Type B pancreatic cell (in vitro differentiated cells): ENCODE measurements around the gene EXOC4. TPM values are rescaled to one million over a fixed set of nuclear protein-coding genes. Genes with fewer than 3 reads are reported as not detected.

ENCODE experiments used
- DNase-seq: peaks from one replicate; pipeline ENCODE4 v3.0.0; 2021; ENCODE audit warnings: mixed read lengths; ENCODE audit not compliant: unreplicated experiment; ENCODE audit errors: extremely low spot score
- H3K27ac Mint-ChIP-seq: 2 replicates; pipeline ENCODE4 v1.8.0; 2021; ENCODE audit warnings: mild to moderate bottlenecking, mixed read lengths
- H3K27me3 Mint-ChIP-seq: 2 replicates; pipeline ENCODE4 v1.8.0; 2021; ENCODE audit warnings: mixed read lengths
- H3K36me3 Mint-ChIP-seq: 2 replicates; pipeline ENCODE4 v1.8.0; 2021; ENCODE audit warnings: mixed read lengths
- H3K4me1 Mint-ChIP-seq: one replicate; pipeline ENCODE4 v1.8.0; 2021; ENCODE audit warnings: mixed read lengths; ENCODE audit not compliant: unreplicated experiment
- H3K4me3 Mint-ChIP-seq: 2 replicates; pipeline ENCODE4 v1.8.0; 2021; ENCODE audit warnings: mild to moderate bottlenecking, mixed read lengths
- H3K9me3 Mint-ChIP-seq: 2 replicates; pipeline ENCODE4 v1.8.0; 2021; ENCODE audit warnings: mixed read lengths
- CTCF ChIP-seq: fragments of 200-600 bp; sonication (generic); conservative IDR thresholded peaks from 2 replicates; pipeline ENCODE4 v1.5.0; 2021; ENCODE audit warnings: antibody characterized with exemption, mild to moderate bottlenecking
- total RNA-seq: library from RNA; stranded (reverse); gene quantifications from 2 replicates; pipeline ENCODE4 v1.2.1, GENCODE V29; 2021; ENCODE audit warnings: low replicate concordance

Gene EXOC4
- total RNA-seq, 1 donor from 2014 or later, result 95.5 TPM

GRCh38 chr7:133389727-133390126 lies 136.8 kb downstream of the EXOC4 start:
- no peak for DNase-seq
- H3K9me3 Mint-ChIP-seq, result no peaks in the 10 kb centered on the region
- H3K4me1 Mint-ChIP-seq, result no peaks in the 10 kb centered on the region
- H3K4me3 Mint-ChIP-seq, result no peak overlapping the region
- H3K27me3 Mint-ChIP-seq, result no peaks in the 10 kb centered on the region
- TF ChIP-seq CTCF, result no peak
- H3K36me3 Mint-ChIP-seq, result peaks cover 9% of the 10 kb centered on the region
- no peak overlapping the region for H3K27ac Mint-ChIP-seq

GRCh38 chr7:133391206-133391605 lies 138.3 kb downstream of the EXOC4 start:
- Mint-ChIP-seq H3K4me3 (no peak overlapping the region), H3K36me3 (peaks cover 9% of the 10 kb centered on the region), H3K27ac (no peak overlapping the region), H3K4me1 (no peaks in the 10 kb centered on the region), H3K9me3 (no peaks in the 10 kb centered on the region), H3K27me3 (no peaks in the 10 kb centered on the region)
- TF ChIP-seq CTCF, result no peak
- no peak for DNase-seq

- Mint-ChIP-seq H3K4me3 (no peak overlapping the region), H3K9me3 (no peaks in the 10 kb centered on the region), H3K36me3 (peaks cover 5% of the 10 kb centered on the region), H3K27ac (no peak overlapping the region), H3K4me1 (no peaks in the 10 kb centered on the region), H3K27me3 (no peaks in the 10 kb centered on the region)
- TF ChIP-seq CTCF, result no peak
- DNase-seq, result no peak
These were observed 141.5 kb downstream of the EXOC4 start for GRCh38 chr7:133394369-133394768.

GRCh38 chr7:133395551-133395950 lies 142.7 kb downstream of the EXOC4 start:
- no peak for DNase-seq
- TF ChIP-seq CTCF, result no peak
- no peaks in the 10 kb centered on the region for H3K36me3 Mint-ChIP-seq
- H3K9me3 Mint-ChIP-seq, result no peaks in the 10 kb centered on the region
- no peaks in the 10 kb centered on the region for H3K27me3 Mint-ChIP-seq
- no peak overlapping the region for H3K27ac Mint-ChIP-seq
- H3K4me3 Mint-ChIP-seq, result no peak overlapping the region
- no peaks in the 10 kb centered on the region for H3K4me1 Mint-ChIP-seq

GRCh38 chr7:133398506-133398905 lies 145.6 kb downstream of the EXOC4 start:
- no peak for DNase-seq
- Mint-ChIP-seq H3K4me3 (no peak overlapping the region), H3K27me3 (no peaks in the 10 kb centered on the region), H3K4me1 (no peaks in the 10 kb centered on the region), H3K9me3 (no peaks in the 10 kb centered on the region), H3K27ac (no peak overlapping the region), H3K36me3 (no peaks in the 10 kb centered on the region)
- TF ChIP-seq CTCF, result no peak

- Mint-ChIP-seq H3K27me3 (no peaks in the 10 kb centered on the region), H3K4me3 (no peak overlapping the region), H3K4me1 (no peaks in the 10 kb centered on the region), H3K36me3 (peaks cover 5% of the 10 kb centered on the region), H3K27ac (no peak overlapping the region), H3K9me3 (no peaks in the 10 kb centered on the region)
- no peak for DNase-seq
- no peak for TF ChIP-seq CTCF
These were observed 148.3 kb downstream of the EXOC4 start for GRCh38 chr7:133401225-133401624.
